Measurements from ENCODE around the gene MYL3. TPM values are rescaled to one million over a fixed set of nuclear protein-coding genes. Genes with fewer than 3 reads are reported as not detected.

The MYL3 gene
- polyA plus RNA-seq, 1 donor from 2014 or later: 2.1 TPM

DNA sequence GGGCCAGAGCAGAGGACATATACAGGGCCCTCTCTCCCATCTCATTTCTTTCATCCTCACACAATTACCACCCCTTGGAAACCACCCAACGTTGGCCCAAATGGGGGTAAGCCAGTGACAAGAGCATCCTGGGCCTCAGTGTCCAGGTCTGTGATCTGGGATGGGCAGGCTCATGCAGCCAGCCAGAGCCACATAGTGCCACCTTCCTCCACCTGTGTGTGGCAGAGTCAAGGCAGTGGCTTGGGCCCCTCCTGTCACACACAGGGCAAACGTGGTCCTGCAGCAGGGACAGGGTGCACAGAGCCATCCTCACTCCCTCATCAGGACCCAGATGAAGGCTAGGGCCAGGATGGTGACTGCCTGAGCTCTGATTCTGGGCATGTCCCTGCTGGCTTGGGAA is 2.3 kb upstream of the MYL3 start:
- H3K9ac ChIP-seq (ENCODE audit: low read length): no peak overlapping the region
- no peaks in the 10 kb centered on the region for H3K9me3 ChIP-seq (ENCODE audit: low read length)
- H3F3A ChIP-seq (ENCODE audit: insufficient read depth, low read length, poor library complexity, severe bottlenecking): no peaks in the 10 kb centered on the region
- no peak overlapping the region for H3K4me2 ChIP-seq (ENCODE audit: low read length)
- TF ChIP-seq, protein P1, sequence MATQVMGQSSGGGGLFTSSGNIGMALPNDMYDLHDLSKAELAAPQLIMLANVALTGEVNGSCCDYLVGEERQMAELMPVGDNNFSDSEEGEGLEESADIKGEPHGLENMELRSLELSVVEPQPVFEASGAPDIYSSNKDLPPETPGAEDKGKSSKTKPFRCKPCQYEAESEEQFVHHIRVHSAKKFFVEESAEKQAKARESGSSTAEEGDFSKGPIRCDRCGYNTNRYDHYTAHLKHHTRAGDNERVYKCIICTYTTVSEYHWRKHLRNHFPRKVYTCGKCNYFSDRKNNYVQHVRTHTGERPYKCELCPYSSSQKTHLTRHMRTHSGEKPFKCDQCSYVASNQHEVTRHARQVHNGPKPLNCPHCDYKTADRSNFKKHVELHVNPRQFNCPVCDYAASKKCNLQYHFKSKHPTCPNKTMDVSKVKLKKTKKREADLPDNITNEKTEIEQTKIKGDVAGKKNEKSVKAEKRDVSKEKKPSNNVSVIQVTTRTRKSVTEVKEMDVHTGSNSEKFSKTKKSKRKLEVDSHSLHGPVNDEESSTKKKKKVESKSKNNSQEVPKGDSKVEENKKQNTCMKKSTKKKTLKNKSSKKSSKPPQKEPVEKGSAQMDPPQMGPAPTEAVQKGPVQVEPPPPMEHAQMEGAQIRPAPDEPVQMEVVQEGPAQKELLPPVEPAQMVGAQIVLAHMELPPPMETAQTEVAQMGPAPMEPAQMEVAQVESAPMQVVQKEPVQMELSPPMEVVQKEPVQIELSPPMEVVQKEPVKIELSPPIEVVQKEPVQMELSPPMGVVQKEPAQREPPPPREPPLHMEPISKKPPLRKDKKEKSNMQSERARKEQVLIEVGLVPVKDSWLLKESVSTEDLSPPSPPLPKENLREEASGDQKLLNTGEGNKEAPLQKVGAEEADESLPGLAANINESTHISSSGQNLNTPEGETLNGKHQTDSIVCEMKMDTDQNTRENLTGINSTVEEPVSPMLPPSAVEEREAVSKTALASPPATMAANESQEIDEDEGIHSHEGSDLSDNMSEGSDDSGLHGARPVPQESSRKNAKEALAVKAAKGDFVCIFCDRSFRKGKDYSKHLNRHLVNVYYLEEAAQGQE (IDR thresholded peaks at IDR 0.05; ENCODE audit: borderline replicate concordance): no peak
- H3K4me3 ChIP-seq (ENCODE audit: low read length): no peak overlapping the region
- no peaks in the 10 kb centered on the region for H3K36me3 ChIP-seq (ENCODE audit: insufficient read depth, low read length)
- no peak overlapping the region for H2AFZ ChIP-seq (ENCODE audit: low read depth, low read length)
- no peaks in the 10 kb centered on the region for H4K20me1 ChIP-seq (ENCODE audit: insufficient read depth)
- H3K79me2 ChIP-seq (replicated peaks; ENCODE audit: insufficient read depth, low read length): no peaks in the 10 kb centered on the region
- H3K27ac ChIP-seq (ENCODE audit: low read length): no peak overlapping the region
- H3K27me3 ChIP-seq (ENCODE audit: insufficient read depth, low read depth, low read length): no peaks in the 10 kb centered on the region
- H3K9me2 ChIP-seq (ENCODE audit: insufficient read depth, low read length): no peaks in the 10 kb centered on the region

- Histone ChIP-seq H4K20me1 (ENCODE audit: insufficient read depth) (no peaks in the 10 kb centered on the region), H2AFZ (ENCODE audit: low read depth, low read length) (no peak overlapping the region), H3K27ac (ENCODE audit: low read length) (no peak overlapping the region), H3F3A (ENCODE audit: insufficient read depth, low read length, poor library complexity, severe bottlenecking) (no peaks in the 10 kb centered on the region), H3K27me3 (ENCODE audit: insufficient read depth, low read depth, low read length) (no peaks in the 10 kb centered on the region), H3K4me3 (ENCODE audit: low read length) (no peak overlapping the region), H3K4me2 (ENCODE audit: low read length) (no peak overlapping the region), H3K9ac (ENCODE audit: low read length) (no peak overlapping the region), H3K9me2 (ENCODE audit: insufficient read depth, low read length) (no peaks in the 10 kb centered on the region), H3K36me3 (ENCODE audit: insufficient read depth, low read length) (no peaks in the 10 kb centered on the region), H3K79me2 (replicated peaks; ENCODE audit: insufficient read depth, low read length) (no peaks in the 10 kb centered on the region), H3K9me3 (ENCODE audit: low read length) (no peaks in the 10 kb centered on the region)
- TF ChIP-seq SMC3 (conservative IDR thresholded peaks at IDR 0.05; ENCODE audit: poor library complexity) (no peak), MXI1 (conservative IDR thresholded peaks at IDR 0.05; ENCODE audit: poor library complexity, severe bottlenecking) (no peak), EZH2 (IDR thresholded peaks at IDR 0.05; ENCODE audit: borderline replicate concordance, insufficient read depth, low read length, poor library complexity, severe bottlenecking) (no peak), POLR2AphosphoS5 (IDR thresholded peaks at IDR 0.05) (no peak), RAD21 (conservative IDR thresholded peaks at IDR 0.05) (no peak), TAF1 (IDR thresholded peaks at IDR 0.05; ENCODE audit: low read depth) (no peak), EP300 (conservative IDR thresholded peaks at IDR 0.05; ENCODE audit: poor library complexity, severe bottlenecking) (no peak), CTCF (IDR thresholded peaks at IDR 0.05; ENCODE audit: poor library complexity, severe bottlenecking) (no peak)
- TF ChIP-seq, protein P1 (IDR thresholded peaks at IDR 0.05; ENCODE audit: borderline replicate concordance): no peak
Observed at GRCh38 chr3:46865031-46865507, 1.8 kb upstream of the MYL3 start.

Data from neural cell (in vitro differentiated cells).